Subcutaneous adipose tissue (tissue), 4 donors: ENCODE data around the gene PLEKHA4. TPM values are rescaled to one million over a fixed set of nuclear protein-coding genes. Genes with fewer than 3 reads are reported as not detected.

ENCODE experiments used
- CTCF ChIP-seq: fragments of 450-650 bp; IDR thresholded peaks from one replicate; pipeline ENCODE4 v1.5.1; 2016; ENCODE audit warnings: low read depth, mild to moderate bottlenecking, control low read depth, antibody characterized with exemption, moderate library complexity
- total RNA-seq, 4 donors: library from RNA; depleted of rRNA; stranded (reverse); fragments of >200 nt; gene quantifications; one replicate each; pipeline ENCODE4 v1.1.0, GENCODE V29; 2016

Gene PLEKHA4
- total RNA-seq, 4 donors from 2014 or later, result 5.7 to 27.3 (median 8.5) TPM

- no peak for TF ChIP-seq CTCF
These were observed 39.3 kb upstream of the PLEKHA4 start for GRCh38 chr19:48907671-48908070.

- no peak for TF ChIP-seq CTCF
These were observed 37.9 kb upstream of the PLEKHA4 start for GRCh38 chr19:48906324-48906723.

DNA sequence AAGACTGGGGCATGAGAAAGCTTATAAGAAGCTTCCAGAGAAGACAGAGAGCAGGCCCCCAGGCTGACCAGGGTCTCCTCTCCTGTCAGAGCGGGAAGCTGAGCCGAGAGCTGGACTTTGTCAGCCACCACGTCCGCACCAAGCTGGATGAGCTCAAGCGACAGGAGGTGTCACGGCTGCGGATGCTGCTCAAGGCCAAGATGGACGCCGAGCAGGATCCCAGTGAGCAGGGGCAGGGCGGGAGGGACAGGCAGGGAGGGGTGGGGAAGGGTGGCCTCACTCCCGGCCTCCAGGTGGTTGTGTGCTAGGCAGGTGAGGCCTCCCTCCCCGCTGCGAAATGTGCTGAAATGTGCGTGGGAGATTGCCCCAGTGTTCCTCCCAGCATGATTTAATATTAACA is 37.2 kb upstream of the PLEKHA4 start:
- TF ChIP-seq CTCF, result no peak

- no peak for TF ChIP-seq CTCF
These were observed 32.3 kb upstream of the PLEKHA4 start for GRCh38 chr19:48900477-48901406.

GRCh38 chr19:48899781-48900476 is 31.5 kb upstream of the PLEKHA4 start, which contains the start of gene NUCB1:
Gene NUCB1 (plus strand): TSS chr19:48900312. CDS start chr19:48900797, 485 bp downstream.
- no peak for TF ChIP-seq CTCF

- no peak for TF ChIP-seq CTCF
These were observed 28.8 kb upstream of the PLEKHA4 start for GRCh38 chr19:48897181-48897580.

DNA sequence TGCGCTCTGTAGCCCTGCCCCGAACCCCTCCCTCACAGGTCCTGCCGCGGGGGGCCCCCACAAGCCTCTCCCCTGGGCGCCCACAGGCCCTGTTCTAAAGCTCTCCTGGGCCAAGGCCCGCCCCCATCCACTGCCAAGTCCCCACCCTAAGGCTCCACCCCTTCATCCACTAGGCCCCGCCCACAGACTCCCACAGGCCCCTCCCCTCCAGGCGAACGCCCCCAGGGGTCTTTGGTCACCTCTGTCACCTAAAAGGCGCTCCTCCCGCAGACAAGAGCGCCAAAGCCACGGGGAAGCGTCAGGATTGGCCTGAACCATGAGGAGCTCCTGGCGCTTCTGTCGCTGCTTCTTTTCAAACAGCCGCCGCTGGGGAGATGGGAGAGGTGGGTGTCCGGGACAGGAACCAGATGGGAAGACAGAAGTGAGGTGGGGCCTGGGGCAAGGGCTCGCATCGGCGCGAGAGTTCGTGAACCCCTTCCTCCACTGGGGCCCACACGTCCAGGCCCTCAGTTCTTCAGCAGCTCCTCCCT is 27.8 kb upstream of the PLEKHA4 start:
- no peak for TF ChIP-seq CTCF
